Subcutaneous abdominal adipose tissue (tissue), 5 donors: ENCODE data around the gene TNFRSF13B.
"Not testable (repeated sequence)": the region's sequence is repeated elsewhere in the genome, so short reads cannot be mapped to it uniquely, and the experiment has no call there.

Source experiments
- H3K27ac ChIP-seq: one replicate; pipeline ENCODE4 v1.7.0; 2013; ENCODE audit warnings: low read depth, mild to moderate bottlenecking, inconsistent platforms, low read length, moderate library complexity
- H3K27me3 ChIP-seq, 5 donors: one replicate each; pipeline ENCODE4 v1.7.0; 2013; ENCODE audit warnings: low read length in 5 of 5, inconsistent platforms in 1 of 5; ENCODE audit not compliant: control insufficient read depth in 5 of 5, insufficient read depth in 4 of 5
- H3K36me3 ChIP-seq, 5 donors: one replicate each; pipeline ENCODE4 v1.7.0; 2013; ENCODE audit warnings: low read length in 5 of 5; ENCODE audit not compliant: control insufficient read depth in 5 of 5, insufficient read depth in 5 of 5
- H3K4me1 ChIP-seq, 5 donors: one replicate each; pipeline ENCODE4 v1.7.0; 2013; ENCODE audit warnings: low read length in 5 of 5, mild to moderate bottlenecking in 3 of 5, moderate library complexity in 1 of 5; ENCODE audit not compliant: control insufficient read depth in 5 of 5, insufficient read depth in 5 of 5
- H3K4me3 ChIP-seq, 5 donors: one replicate each; pipeline ENCODE4 v1.7.0; 2013; ENCODE audit warnings: low read length in 5 of 5, low read depth in 1 of 5
- H3K9ac ChIP-seq, 5 donors: one replicate each; pipeline ENCODE4 v1.7.0; 2013; ENCODE audit warnings: low read length in 5 of 5, mild to moderate bottlenecking in 4 of 5, moderate library complexity in 3 of 5
- H3K9me3 ChIP-seq, 5 donors: one replicate each; pipeline ENCODE4 v1.7.0; 2013; ENCODE audit warnings: low read length in 5 of 5; ENCODE audit not compliant: control insufficient read depth in 5 of 5
- donor health status: healthy.
- donor health status: healthy.
- donor health status: healthy.
- donor health status: healthy.
- donor health status: healthy.

TNFRSF13B gene

GRCh38 chr17:16981928-16982327 lies 10.0 kb upstream of the TNFRSF13B start:
- Histone ChIP-seq H3K4me1 (peaks cover 0 to under 1% (median 0%) of the 10 kb centered on the region in 5 donors), H3K4me3 (no peak overlapping the region), H3K9ac (no peak overlapping the region), H3K9me3 (no peaks in the 10 kb centered on the region), H3K36me3 (no peaks in the 10 kb centered on the region), H3K27me3 (peaks cover 0 to 10% (median 8%) of the 10 kb centered on the region in 5 donors), H3K27ac (no peak overlapping the region)

DNA sequence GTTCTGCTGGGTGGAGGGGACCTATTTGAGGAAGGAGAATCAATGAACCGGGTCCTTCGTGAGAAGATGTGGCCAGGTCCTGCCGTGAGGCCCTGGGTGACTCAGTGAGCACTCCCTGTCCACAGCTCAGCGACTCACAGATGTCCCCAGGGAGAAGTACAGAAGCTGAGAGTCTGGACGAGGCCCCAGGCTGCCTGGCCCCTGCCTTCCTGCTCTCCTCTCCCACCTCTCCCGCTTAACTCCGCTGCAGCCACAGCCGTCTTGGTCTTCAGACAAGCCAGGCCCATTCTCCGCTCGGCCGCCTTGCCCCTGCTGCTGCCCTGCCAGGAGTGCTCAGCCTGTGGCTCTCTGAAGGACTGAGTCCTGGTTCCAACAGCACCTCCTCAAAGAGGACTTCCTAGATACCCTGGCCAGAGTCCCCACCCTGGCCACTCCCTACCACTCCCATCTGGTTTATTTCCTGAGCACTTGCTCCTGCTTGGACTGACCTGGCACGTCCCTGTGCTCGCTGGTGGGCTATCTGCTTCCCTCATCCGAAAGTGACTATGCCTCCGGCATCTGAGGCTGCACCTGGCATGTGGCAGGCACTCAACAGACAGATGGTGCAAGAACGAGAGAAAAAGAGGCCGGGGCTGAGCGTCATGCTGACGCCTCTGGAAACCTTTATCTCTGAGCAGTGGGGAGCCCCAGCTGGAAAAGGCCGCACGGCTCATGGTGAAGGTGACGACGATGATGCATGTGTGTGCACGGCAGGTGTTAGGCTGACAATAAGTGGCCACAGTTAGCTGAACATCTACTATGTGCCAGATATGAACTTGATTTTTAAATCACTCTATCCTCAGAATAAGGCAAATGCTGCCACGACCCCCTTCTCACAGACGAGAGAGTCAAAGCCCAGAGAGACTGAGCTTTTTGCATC lies 9.2 kb upstream of the TNFRSF13B start:
- no peaks in the 10 kb centered on the region for H3K4me1 ChIP-seq
- no peaks in the 10 kb centered on the region for H3K36me3 ChIP-seq
- no peak overlapping the region for H3K9ac ChIP-seq
- H3K27me3 ChIP-seq = peaks cover 0 to 12% (median 8%) of the 10 kb centered on the region in 5 donors
- H3K4me3 ChIP-seq = no peak overlapping the region
- H3K9me3 ChIP-seq = no peaks in the 10 kb centered on the region
- H3K27ac ChIP-seq = no peak overlapping the region

- Histone ChIP-seq H3K36me3 (no peaks in the 10 kb centered on the region), H3K4me1 (no peaks in the 10 kb centered on the region), H3K27me3 (peaks cover 0 to 17% (median 8%) of the 10 kb centered on the region in 5 donors), H3K9ac (no peak overlapping the region), H3K9me3 (no peaks in the 10 kb centered on the region), H3K27ac (no peak overlapping the region), H3K4me3 (no peak overlapping the region)
Measured at GRCh38 chr17:16980061-16980460, 8.1 kb upstream of the TNFRSF13B start.

DNA sequence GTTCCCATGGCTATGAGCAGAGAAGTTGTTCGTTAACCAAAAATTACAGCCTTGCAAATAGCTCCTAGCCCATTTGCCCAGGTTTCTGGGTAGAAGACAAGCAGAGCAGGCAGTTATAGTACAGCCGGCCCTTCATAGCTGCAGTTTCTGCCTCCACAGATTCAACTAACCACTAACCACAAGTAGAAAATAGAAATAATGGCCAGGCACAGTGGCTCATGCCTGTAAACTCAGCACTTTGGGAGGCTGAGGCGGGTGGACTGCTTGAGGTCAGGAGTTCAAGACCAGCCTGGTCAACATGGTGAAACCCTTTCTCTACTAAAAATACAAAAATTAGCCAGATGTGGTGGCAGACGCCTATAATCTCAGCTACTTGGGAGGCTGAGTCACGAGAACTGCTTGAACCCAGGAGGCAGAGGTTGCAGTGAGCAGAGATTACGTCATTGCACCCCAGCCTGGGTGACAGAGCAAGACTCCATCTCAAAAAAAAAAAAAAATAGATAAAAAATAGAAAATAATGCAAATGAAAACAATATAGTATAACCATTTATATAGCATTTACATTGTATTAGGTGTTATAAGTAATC lies 7.4 kb upstream of the TNFRSF13B start:
- not testable (repeated sequence) for H3K4me1 ChIP-seq, H3K9ac ChIP-seq, H3K27ac ChIP-seq, H3K4me3 ChIP-seq, H3K36me3 ChIP-seq, H3K9me3 ChIP-seq
- peaks cover 0 to 17% (median 10%) of the 10 kb centered on the region in 5 donors for H3K27me3 ChIP-seq

DNA sequence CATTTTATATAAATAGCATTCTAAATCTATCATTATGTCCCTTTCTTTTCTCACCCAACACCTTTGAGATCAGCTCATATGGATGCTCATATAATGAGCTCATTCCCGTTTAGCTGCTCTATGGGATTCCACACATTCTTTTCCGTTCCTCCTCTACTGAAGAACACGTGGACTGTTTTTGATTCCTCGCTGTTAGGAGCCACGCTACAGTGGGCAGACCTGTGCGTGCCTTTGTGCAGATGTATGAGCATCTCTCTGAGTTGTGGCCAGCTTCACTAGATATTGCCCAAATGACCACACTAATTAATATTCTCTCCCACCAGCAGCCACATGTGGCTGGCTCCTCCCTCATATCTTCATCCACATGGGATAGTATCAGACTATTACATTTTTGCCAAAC lies 6.0 kb upstream of the TNFRSF13B start:
- H3K27me3 ChIP-seq = peaks cover 0 to 17% (median 10%) of the 10 kb centered on the region in 5 donors
- H3K9ac ChIP-seq = no peak overlapping the region
- H3K9me3 ChIP-seq = no peaks in the 10 kb centered on the region
- no peaks in the 10 kb centered on the region for H3K36me3 ChIP-seq
- no peak overlapping the region for H3K27ac ChIP-seq
- H3K4me3 ChIP-seq = no peak overlapping the region
- H3K4me1 ChIP-seq = no peaks in the 10 kb centered on the region

DNA sequence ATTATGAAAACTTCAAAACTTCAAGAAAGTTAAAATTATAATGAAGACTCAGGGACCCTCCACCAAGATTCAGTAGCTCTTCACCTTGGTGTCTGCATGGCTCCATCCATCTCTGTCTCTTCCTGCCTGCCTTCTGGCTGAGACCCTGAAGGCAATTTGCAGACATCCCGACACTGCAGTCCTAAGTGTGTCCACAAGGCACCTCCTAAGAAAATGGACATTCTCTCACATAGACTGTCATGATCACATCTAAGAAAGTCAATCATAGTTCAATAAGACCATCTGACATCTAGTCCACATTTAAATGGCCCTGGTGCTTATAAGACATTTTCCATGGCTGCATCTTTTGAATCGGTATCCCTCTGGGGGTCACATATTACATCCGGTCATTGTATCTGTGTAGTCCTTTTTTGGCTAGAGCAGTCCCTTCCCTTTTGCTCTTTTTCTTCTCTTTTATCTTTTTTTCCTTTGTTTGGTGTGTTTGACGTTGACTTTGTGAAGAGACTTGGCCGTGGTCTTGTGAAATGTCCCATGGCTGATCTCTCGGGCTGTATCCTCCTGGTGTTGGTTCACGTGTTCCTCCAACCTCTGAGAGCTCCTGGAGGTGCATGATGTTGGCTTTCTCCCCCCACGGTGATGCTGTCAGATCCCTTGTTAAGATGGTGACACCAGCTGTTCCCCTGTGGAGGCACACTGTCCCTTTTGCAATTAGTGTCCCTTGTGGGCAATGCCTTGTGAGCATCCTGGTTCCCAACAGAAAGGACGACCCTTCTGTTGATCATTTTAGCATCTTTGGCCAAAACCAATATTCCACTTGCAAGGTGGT lies 5.0 kb upstream of the TNFRSF13B start:
- peaks cover 0 to 17% (median 10%) of the 10 kb centered on the region in 5 donors for H3K27me3 ChIP-seq
- H3K4me3 ChIP-seq = no peak overlapping the region
- H3K9me3 ChIP-seq = no peaks in the 10 kb centered on the region
- no peak overlapping the region for H3K9ac ChIP-seq
- no peaks in the 10 kb centered on the region for H3K36me3 ChIP-seq
- H3K27ac ChIP-seq = no peak overlapping the region
- H3K4me1 ChIP-seq = no peaks in the 10 kb centered on the region

GRCh38 chr17:16975744-16976625 lies 4.1 kb upstream of the TNFRSF13B start:
- Histone ChIP-seq H3K27ac (no peak overlapping the region), H3K27me3 (peaks cover 0 to 14% (median 8%) of the 10 kb centered on the region in 5 donors), H3K4me1 (no peaks in the 10 kb centered on the region), H3K36me3 (no peaks in the 10 kb centered on the region), H3K9me3 (no peaks in the 10 kb centered on the region), H3K9ac (no peak overlapping the region), H3K4me3 (no peak overlapping the region)

GRCh38 chr17:16975277-16975651 lies 3.3 kb upstream of the TNFRSF13B start:
- H3K27ac ChIP-seq = no peak overlapping the region

GRCh38 chr17:16974569-16975276 lies 2.8 kb upstream of the TNFRSF13B start:
- no peaks in the 10 kb centered on the region for H3K36me3 ChIP-seq
- H3K27me3 ChIP-seq = peaks cover 0 to 18% (median 10%) of the 10 kb centered on the region in 5 donors
- H3K9me3 ChIP-seq = no peaks in the 10 kb centered on the region
- no peak overlapping the region for H3K4me3 ChIP-seq
- no peak overlapping the region for H3K27ac ChIP-seq
- H3K4me1 ChIP-seq = no peaks in the 10 kb centered on the region
- no peak overlapping the region for H3K9ac ChIP-seq

More at GRCh38 chr17:16975277-16975651, 3.3 kb upstream of the TNFRSF13B start:
- no peak overlapping the region for H3K4me3 ChIP-seq
- no peaks in the 10 kb centered on the region for H3K9me3 ChIP-seq
- H3K36me3 ChIP-seq = no peaks in the 10 kb centered on the region
- no peaks in the 10 kb centered on the region for H3K4me1 ChIP-seq
- H3K27me3 ChIP-seq = peaks cover 0 to 16% (median 7%) of the 10 kb centered on the region in 5 donors
- no peak overlapping the region for H3K9ac ChIP-seq
